Stimulated activated naive CD8-positive, alpha-beta T cell treated with anti-CD3 and anti-CD28 coated beads, Interleukin-15, amount 100 ng/mL, for 72 hours (primary cell): ENCODE measurements around the gene TRAPPC4.
"Not testable (repeated sequence)": the region's sequence is repeated elsewhere in the genome, so short reads cannot be mapped to it uniquely, and the experiment has no call there.

Source experiments
- ATAC-seq: fragments of 150-1000 bp; cut with Tn5 transposase; 2 replicates; pipeline ENCODE4 v1.10.0; 2021; ENCODE audit warnings: mild to moderate bottlenecking, moderate library complexity
- DNase-seq, 2 donors: peaks; one replicate each; pipeline ENCODE4 v3.0.0; 2021 to 2022
- H3K27ac Mint-ChIP-seq, 2 donors: one replicate each; pipeline ENCODE4 v1.8.0; 2022; ENCODE audit warnings: mild to moderate bottlenecking in 2 of 2, mixed read lengths in 2 of 2, moderate library complexity in 2 of 2
- H3K27me3 Mint-ChIP-seq: one replicate; pipeline ENCODE4 v1.8.0; 2022; ENCODE audit warnings: mixed read lengths
- H3K4me1 Mint-ChIP-seq: one replicate; pipeline ENCODE4 v1.8.0; 2022; ENCODE audit warnings: mild to moderate bottlenecking, mixed read lengths
- H3K4me3 Mint-ChIP-seq, 2 donors: one replicate each; pipeline ENCODE4 v1.8.0; 2022; ENCODE audit warnings: mild to moderate bottlenecking in 2 of 2, mixed read lengths in 2 of 2, moderate library complexity in 1 of 2
- H3K9me3 Mint-ChIP-seq, 2 donors: one replicate each; pipeline ENCODE4 v1.8.0; 2022; ENCODE audit warnings: mixed read lengths in 2 of 2

The TRAPPC4 gene

DNA sequence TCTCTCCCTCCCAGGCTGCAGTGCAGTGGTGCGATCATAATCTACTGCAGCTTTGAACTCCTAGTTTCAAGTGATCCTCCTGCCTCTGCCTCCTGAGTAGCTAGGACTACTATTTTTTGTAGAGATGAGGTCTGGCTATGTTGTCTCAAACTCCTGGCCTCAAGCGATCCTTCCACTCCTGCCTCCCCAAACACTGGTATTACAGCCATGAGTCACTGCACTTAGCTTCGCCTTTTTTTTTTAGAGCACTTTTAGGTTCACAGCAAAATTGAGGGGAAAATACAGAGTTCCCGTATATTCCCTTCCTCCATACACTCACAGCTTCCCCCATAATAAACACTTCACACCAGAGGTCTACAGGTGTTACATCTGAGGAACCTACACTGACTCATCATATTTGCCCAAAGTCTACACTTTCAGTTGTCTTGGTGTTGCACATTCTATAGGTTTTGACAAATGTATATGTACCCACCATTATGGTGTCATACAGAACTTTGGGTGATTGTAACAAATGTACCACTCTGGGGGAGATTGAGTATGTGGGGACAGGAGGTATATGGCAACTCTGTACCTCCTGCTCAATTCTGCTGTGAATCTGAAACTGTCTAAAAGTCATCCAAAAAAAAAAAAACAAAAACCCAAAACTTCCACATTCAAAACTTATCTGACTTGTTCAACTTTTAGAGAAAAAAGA is 23.4 kb downstream of the TRAPPC4 start:
- peak; percentile 69 for ATAC-seq

GRCh38 chr11:119042927-119043326 is 24.4 kb downstream of the TRAPPC4 start:
- no peak for ATAC-seq
- H3K4me3 Mint-ChIP-seq = no peak overlapping the region
- H3K27me3 Mint-ChIP-seq = no peaks in the 10 kb centered on the region
- no peaks in the 10 kb centered on the region for H3K9me3 Mint-ChIP-seq
- no peak overlapping the region for H3K27ac Mint-ChIP-seq
- H3K4me1 Mint-ChIP-seq = peaks cover 9% of the 10 kb centered on the region
- DNase-seq = no peak

More for the DNA sequence above, 23.4 kb downstream of the TRAPPC4 start:
- H3K4me1 Mint-ChIP-seq = peaks cover 9% of the 10 kb centered on the region
- no peak overlapping the region for H3K4me3 Mint-ChIP-seq
- DNase-seq = no peak
- H3K27ac Mint-ChIP-seq = no peak overlapping the region
- no peaks in the 10 kb centered on the region for H3K9me3 Mint-ChIP-seq
- H3K27me3 Mint-ChIP-seq = no peaks in the 10 kb centered on the region

DNA sequence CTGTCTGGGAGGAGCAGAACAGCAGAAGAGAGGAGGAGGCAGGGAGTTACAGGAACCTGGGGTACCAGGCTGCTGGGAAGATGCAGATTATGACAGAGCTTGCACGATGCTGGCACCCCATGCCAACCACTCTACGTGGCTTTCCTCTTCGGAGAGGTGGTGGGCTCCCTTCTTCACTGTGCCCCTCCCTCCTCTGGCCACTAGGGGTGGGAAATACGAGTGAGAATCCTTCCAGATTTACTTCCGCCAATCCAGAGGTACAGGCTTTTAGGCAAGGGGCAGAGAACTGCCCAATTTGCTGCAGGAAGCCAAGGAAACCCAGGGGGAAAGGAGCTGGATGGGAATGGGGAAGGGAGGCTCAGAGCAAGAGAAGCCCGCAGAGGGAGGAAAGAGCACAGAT is 26.1 kb downstream of the TRAPPC4 start:
- H3K27ac Mint-ChIP-seq = no peak overlapping the region
- DNase-seq (no peak), ATAC-seq (no peak)
- H3K4me1 Mint-ChIP-seq = peaks cover 9% of the 10 kb centered on the region
- no peaks in the 10 kb centered on the region for H3K9me3 Mint-ChIP-seq
- no peak overlapping the region for H3K4me3 Mint-ChIP-seq
- H3K27me3 Mint-ChIP-seq = no peaks in the 10 kb centered on the region

GRCh38 chr11:119046489-119046888 is 27.9 kb downstream of the TRAPPC4 start:
- Mint-ChIP-seq H3K9me3 (no peaks in the 10 kb centered on the region), H3K4me1 (peaks cover 13% of the 10 kb centered on the region), H3K27me3 (no peaks in the 10 kb centered on the region), H3K4me3 (no peak overlapping the region), H3K27ac (peak overlapping the region in 1 of 2 donors; percentile 54)
- ATAC-seq (no peak), DNase-seq (no peak)

GRCh38 chr11:119047205-119047604 is 28.6 kb downstream of the TRAPPC4 start:
- DNase-seq (no peak), ATAC-seq (no peak)
- H3K4me1 Mint-ChIP-seq = peaks cover 13% of the 10 kb centered on the region
- no peaks in the 10 kb centered on the region for H3K27me3 Mint-ChIP-seq
- no peak overlapping the region for H3K27ac Mint-ChIP-seq
- H3K9me3 Mint-ChIP-seq = no peaks in the 10 kb centered on the region
- no peak overlapping the region for H3K4me3 Mint-ChIP-seq

GRCh38 chr11:119048644-119049043 is 30.1 kb downstream of the TRAPPC4 start:
- no peaks in the 10 kb centered on the region for H3K27me3 Mint-ChIP-seq
- no peak overlapping the region for H3K4me3 Mint-ChIP-seq
- H3K9me3 Mint-ChIP-seq = no peaks in the 10 kb centered on the region
- ATAC-seq = no peak
- DNase-seq = no peak
- H3K4me1 Mint-ChIP-seq = peaks cover 24% of the 10 kb centered on the region
- peak overlapping the region in 1 of 2 donors; percentile 12 for H3K27ac Mint-ChIP-seq

DNA sequence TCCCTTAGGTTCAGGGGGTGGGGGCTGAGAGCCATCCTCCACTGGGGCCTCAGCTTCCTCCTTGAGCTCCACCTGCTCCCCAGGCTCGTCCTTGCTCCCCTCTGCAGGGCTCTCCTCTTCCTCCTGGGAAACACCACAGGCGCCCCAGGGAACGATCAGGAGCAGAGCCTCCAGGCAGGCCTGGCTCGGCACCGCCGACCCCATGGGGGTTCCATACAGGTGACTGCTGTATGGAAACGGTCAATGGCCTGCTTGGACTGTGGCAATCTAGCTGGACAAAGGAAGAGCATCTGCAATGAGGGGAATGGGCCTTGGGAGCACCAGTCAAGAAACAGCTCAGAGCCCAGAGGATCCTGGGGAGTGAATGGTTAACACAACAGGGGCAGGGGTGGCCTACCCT is 30.5 kb downstream of the TRAPPC4 start:
- no peak overlapping the region for H3K4me3 Mint-ChIP-seq
- H3K4me1 Mint-ChIP-seq = peaks cover 29% of the 10 kb centered on the region
- H3K27me3 Mint-ChIP-seq = no peaks in the 10 kb centered on the region
- DNase-seq = no peak
- ATAC-seq = no peak
- peak overlapping the region; percentile 6 to 12 for H3K27ac Mint-ChIP-seq
- H3K9me3 Mint-ChIP-seq = no peaks in the 10 kb centered on the region

DNA sequence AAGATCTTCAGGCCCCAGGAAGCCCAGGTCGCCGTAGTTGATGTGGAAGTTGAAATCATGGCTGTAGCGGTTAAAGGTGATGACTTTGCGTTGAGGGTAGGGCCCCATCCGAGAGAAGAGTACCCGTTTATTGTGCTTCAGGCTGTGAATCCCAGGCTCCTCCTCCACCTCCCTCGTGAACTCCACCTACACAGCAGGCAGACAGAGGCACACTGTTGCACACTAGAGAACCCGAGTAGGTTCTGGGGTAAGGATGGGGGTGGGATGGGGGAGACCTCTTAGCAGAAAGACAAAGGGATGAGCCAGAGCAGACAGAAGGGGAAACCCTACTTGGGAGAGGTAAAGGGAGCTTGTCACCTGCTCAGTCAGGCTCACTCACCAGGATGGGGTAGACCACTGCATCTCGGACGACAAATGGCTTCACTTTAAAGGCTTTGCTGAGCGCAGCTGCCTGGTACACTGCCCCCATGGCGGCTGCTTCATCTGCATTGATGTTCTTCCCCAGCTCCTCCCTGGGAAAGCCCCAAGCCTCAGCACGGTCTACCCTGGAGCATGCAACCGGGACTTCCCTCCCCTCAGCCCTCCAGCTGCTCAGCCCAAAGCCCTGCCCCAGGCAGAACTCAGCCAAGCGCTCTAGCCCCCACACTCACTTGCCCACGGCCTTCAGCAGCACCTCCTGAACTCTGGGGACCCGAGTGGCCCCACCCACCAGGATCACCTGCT is 33.0 kb downstream of the TRAPPC4 start:
- H3K9me3 Mint-ChIP-seq = no peaks in the 10 kb centered on the region
- H3K4me3 Mint-ChIP-seq = peak overlapping the region in 1 of 2 donors; percentile 3
- peak; percentile 44 for ATAC-seq
- no peak for DNase-seq
- no peaks in the 10 kb centered on the region for H3K27me3 Mint-ChIP-seq
- H3K4me1 Mint-ChIP-seq = peaks cover 52% of the 10 kb centered on the region
- H3K27ac Mint-ChIP-seq = peak overlapping the region; percentile 54 to 57

GRCh38 chr11:119052163-119052814 is 33.7 kb downstream of the TRAPPC4 start:
- Mint-ChIP-seq H3K4me1 (peaks cover 52% of the 10 kb centered on the region), H3K4me3 (no peak overlapping the region), H3K9me3 (no peaks in the 10 kb centered on the region), H3K27ac (peak overlapping the region; percentile 54 to 57), H3K27me3 (no peaks in the 10 kb centered on the region)
- ATAC-seq = no peak
- no peak for DNase-seq

GRCh38 chr11:119054418-119054817 is 35.9 kb downstream of the TRAPPC4 start:
- peak overlapping the region in 1 of 2 donors; percentile 14 for H3K4me3 Mint-ChIP-seq
- no peak for DNase-seq
- ATAC-seq = no peak
- H3K27me3 Mint-ChIP-seq = no peaks in the 10 kb centered on the region
- H3K4me1 Mint-ChIP-seq = peaks cover 65% of the 10 kb centered on the region
- H3K9me3 Mint-ChIP-seq = no peaks in the 10 kb centered on the region
- H3K27ac Mint-ChIP-seq = no peak overlapping the region

DNA sequence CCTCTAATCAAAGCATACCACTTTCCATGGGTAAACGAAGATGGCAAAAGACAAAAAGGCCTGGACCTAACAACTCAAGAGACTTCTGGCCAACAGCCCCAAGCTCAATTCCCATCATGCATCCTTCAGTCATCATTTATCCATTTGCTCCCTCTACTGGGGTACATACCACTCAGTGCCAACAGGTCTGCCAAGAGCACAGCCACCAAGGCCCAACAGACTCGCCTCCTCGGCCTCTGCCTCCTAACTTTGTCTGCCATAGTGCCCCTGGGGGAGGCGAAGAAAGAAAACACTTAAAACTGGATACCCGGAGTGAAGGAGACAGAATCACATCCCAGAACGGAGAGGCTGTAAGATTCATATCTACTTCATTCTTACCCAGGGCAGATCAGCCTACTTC is 37.3 kb downstream of the TRAPPC4 start:
- Mint-ChIP-seq H3K4me3 (peak overlapping the region; percentile 91 to 96), H3K27me3 (no peaks in the 10 kb centered on the region), H3K27ac (peak overlapping the region; percentile 94 to 99), H3K9me3 (no peaks in the 10 kb centered on the region), H3K4me1 (peaks cover 65% of the 10 kb centered on the region)
- no peak for ATAC-seq
- DNase-seq = peak; percentile 18 to 33

DNA sequence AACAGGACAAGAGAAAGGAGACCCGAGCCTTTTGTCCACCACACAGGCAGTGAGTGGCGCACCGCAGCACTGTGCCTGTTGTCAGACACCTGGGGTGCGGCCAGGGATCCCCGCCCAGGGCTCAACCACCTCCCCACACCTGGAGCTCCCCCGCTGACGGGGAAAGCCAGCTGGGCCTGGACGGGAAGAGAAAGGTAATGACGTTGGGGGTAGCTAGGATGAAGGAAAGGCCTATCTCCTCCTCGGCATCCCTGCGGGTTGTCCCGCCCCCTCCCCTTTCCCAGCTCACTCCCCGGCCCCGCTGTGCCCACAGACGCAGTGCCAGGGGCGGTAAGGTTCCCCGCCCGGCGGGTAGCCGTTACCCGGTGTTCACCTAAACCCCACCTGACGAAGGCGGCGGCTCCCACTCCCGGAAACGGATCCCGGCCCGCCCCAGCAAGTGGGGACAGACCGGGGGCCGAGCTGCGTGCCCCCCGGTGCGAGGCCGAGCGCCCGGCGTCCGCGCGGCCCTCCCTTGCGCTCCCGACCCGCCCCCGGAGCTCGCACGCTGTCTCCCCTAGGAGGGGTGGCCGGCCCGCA is 37.9 kb downstream of the TRAPPC4 start:
- Mint-ChIP-seq H3K4me3 (peak overlapping the region; percentile 91 to 96), H3K9me3 (no peaks in the 10 kb centered on the region), H3K4me1 (peaks cover 61% of the 10 kb centered on the region), H3K27me3 (no peaks in the 10 kb centered on the region), H3K27ac (peak overlapping the region; percentile 99)
- DNase-seq (peak; percentile 41 to 58), ATAC-seq (peak; percentile 27)

GRCh38 chr11:119057000-119057769 is 38.6 kb downstream of the TRAPPC4 start, which contains the start of gene HYOU1:
Gene HYOU1 (minus strand): TSS chr11:119057205. CDS start chr11:119056160, 1,045 bp downstream.
- DNase-seq (peak; percentile 98 to 99), ATAC-seq (peak; percentile 95)
- H3K27ac Mint-ChIP-seq = peak within 1 kb of the TSS; percentile 99
- H3K9me3 Mint-ChIP-seq = no peaks in the 10 kb centered on the region
- H3K4me1 Mint-ChIP-seq = peaks cover 56% of the 10 kb centered on the region
- H3K4me3 Mint-ChIP-seq = peak within 1 kb of the TSS; percentile 91 to 96
- H3K27me3 Mint-ChIP-seq = no peaks in the 10 kb centered on the region

DNA sequence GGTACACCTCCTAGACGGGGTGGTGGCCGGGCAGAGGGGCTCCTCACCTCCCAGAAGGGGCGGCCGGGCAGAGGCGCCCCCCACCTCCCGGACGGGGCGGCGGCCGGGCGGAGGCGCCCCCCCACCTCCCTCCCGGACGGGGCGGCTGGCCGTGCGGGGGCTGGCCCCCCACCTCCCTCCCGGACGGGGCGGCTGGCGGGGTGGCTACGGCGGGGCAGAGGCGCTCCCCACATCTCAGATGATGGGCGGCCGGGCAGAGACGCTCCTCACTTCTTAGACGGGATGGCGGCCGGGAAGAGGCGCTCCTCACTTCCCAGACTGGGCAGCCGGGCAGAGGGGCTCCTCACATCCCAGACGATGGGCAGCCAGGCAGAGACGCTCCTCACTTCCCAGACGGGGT is 40.6 kb downstream of the TRAPPC4 start:
- not testable (repeated sequence) for ATAC-seq, H3K27ac Mint-ChIP-seq, H3K27me3 Mint-ChIP-seq, H3K9me3 Mint-ChIP-seq, DNase-seq, H3K4me3 Mint-ChIP-seq
- peaks cover 36% of the 10 kb centered on the region for H3K4me1 Mint-ChIP-seq

- Mint-ChIP-seq H3K27ac (no peak overlapping the region), H3K4me1 (peaks cover 30% of the 10 kb centered on the region), H3K27me3 (no peaks in the 10 kb centered on the region), H3K9me3 (no peaks in the 10 kb centered on the region), H3K4me3 (no peak overlapping the region)
- ATAC-seq (no peak), DNase-seq (no peak)
Measured at GRCh38 chr11:119061256-119061655, 42.7 kb downstream of the TRAPPC4 start.
